Activated CD8-positive, alpha-beta T cell treated with anti-CD3 and anti-CD28 coated beads, Interleukin-2, amount 10 ng/mL, durations not matched to agents 7 days and 5 days (primary cell): ENCODE measurements around the gene SIRPG. TPM values are rescaled to one million over a fixed set of nuclear protein-coding genes. Genes with fewer than 3 reads are reported as not detected.

Source experiments
- ATAC-seq: fragments of 150-1000 bp; cut with Tn5 transposase; one replicate; pipeline ENCODE4 v1.10.0; 2021; ENCODE audit warnings: moderate library complexity
- CTCF ChIA-PET: fragments of 350-600 bp; sonication (Branson Sonifier 250); formaldehyde crosslinking; loops from one replicate; lab custom pipeline; 2021; ENCODE audit warnings: antibody characterized with exemption; lab: Charles Lee
- POLR2A ChIA-PET: fragments of 350-600 bp; sonication (Branson Sonifier 250); formaldehyde crosslinking; loops from one replicate; lab custom pipeline; 2021; ENCODE audit warnings: antibody characterized with exemption; lab: Charles Lee
- DNase-seq: peaks from one replicate; pipeline ENCODE4 v3.0.0-alpha.2; 2020
- H3K27ac Mint-ChIP-seq: one replicate; pipeline ENCODE4 v1.8.0; 2021; ENCODE audit warnings: mild to moderate bottlenecking, mixed read lengths
- H3K27me3 Mint-ChIP-seq: one replicate; pipeline ENCODE4 v1.8.0; 2021; ENCODE audit warnings: low read depth, mixed read lengths
- H3K36me3 Mint-ChIP-seq: one replicate; pipeline ENCODE4 v1.8.0; 2021; ENCODE audit warnings: low read depth, mixed read lengths
- H3K4me1 Mint-ChIP-seq: one replicate; pipeline ENCODE4 v1.8.0; 2021; ENCODE audit warnings: low read depth, mixed read lengths
- H3K4me3 Mint-ChIP-seq: one replicate; pipeline ENCODE4 v1.8.0; 2021; ENCODE audit warnings: mild to moderate bottlenecking, mixed read lengths
- H3K9me3 Mint-ChIP-seq: one replicate; pipeline ENCODE4 v1.8.0; 2022; ENCODE audit warnings: mixed read lengths; ENCODE audit not compliant: insufficient read depth
- total RNA-seq, 2 experiments: library from RNA; stranded (reverse); gene quantifications; one replicate each; pipeline ENCODE4 v1.2.3, GENCODE V29; 2021

Gene SIRPG
- total RNA-seq, 2 experiments from 2014 or later, result 112 to 123 TPM

DNA sequence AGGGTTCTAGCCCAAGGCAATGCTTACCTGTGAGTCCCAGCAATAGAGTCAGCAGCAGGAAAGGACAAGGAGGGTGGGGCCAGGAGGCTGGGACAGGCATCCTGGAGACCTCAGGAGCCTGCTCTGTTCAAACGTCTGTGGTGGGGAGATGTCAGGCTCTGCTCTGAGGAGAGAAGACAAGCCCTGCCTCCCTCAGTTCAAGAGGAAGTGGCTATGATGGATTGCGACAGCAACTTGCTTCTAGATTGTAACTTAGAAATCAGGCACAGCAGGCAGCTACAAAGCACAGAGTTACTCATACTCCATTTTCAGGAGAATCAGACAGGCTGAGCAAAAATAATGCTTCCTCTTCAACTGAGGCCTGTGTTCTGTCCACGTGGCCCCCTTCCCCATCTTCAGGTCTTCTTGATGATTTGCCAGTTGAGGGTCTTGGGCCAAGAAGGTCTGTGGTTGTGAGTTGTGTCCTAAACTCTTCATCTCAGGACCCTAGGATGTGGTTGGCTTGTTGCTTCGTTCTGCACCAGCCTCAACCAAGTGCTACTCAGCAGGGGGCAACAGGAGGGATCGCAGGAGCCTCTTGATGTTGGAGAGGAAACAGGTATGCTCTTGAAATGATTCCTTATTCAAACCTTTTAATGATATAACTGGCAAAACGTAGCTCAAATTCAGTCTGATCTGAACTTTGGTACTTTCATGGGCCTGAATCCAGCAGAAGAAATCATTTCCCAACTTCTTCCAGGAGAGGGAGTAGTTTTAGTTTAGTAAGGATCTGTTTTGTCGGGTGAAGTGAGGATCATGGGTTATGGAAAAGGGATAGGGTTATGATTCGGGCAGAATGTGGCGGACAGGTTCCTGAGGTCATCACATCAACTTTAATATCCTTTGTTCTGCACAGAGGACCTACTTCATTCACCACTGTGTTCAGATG lies 68.8 kb downstream of the SIRPG start:
- CTCF ChIA-PET, result no interaction called here
- POLR2A ChIA-PET, result no interaction called here
- Mint-ChIP-seq H3K4me3 (no peak overlapping the region), H3K27ac (no peak overlapping the region), H3K36me3 (no peaks in the 10 kb centered on the region), H3K4me1 (no peaks in the 10 kb centered on the region), H3K27me3 (no peaks in the 10 kb centered on the region), H3K9me3 (no peaks in the 10 kb centered on the region)
- DNase-seq (no peak), ATAC-seq (no peak)

DNA sequence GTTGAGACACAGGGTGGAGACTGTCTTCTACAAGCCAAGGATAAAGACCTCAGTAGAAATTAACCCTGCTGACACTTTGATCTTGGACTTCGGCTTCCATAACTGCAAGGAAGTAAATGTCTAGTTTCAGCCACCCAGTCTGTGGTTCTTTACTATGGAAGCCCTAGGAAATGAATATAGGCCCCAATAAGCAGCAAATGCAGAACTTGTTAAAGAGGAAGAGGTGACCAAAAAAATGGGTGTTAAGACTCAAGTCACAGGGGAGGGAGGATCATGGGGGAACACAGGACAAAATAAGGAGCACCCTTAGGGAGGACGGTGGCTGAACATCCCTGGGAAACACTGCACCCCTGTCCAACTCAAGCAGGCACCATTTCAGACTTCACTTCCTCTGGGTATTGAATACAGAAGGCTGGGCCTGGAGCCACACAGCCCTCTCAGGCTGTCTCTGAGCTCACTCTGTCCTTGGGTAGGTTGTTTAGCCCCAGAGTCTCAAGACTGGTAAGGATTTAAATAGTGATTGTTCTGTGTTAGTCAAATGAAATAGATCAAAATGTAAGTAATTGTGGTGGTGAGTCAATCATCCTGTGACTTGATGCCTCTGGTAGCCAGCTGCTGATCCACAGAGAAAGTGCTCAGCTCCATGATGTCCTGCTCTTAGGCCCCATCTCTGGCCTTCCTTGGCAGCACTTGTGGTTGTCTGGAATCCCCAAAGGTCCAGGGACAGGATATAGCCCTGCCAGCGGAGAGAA lies 69.6 kb downstream of the SIRPG start:
- Mint-ChIP-seq H3K36me3 (no peaks in the 10 kb centered on the region), H3K4me3 (no peak overlapping the region), H3K4me1 (no peaks in the 10 kb centered on the region), H3K9me3 (no peaks in the 10 kb centered on the region), H3K27ac (no peak overlapping the region), H3K27me3 (no peaks in the 10 kb centered on the region)
- ChIA-PET POLR2A (no interaction called here), CTCF (no interaction called here)
- ATAC-seq (no peak), DNase-seq (no peak)

DNA sequence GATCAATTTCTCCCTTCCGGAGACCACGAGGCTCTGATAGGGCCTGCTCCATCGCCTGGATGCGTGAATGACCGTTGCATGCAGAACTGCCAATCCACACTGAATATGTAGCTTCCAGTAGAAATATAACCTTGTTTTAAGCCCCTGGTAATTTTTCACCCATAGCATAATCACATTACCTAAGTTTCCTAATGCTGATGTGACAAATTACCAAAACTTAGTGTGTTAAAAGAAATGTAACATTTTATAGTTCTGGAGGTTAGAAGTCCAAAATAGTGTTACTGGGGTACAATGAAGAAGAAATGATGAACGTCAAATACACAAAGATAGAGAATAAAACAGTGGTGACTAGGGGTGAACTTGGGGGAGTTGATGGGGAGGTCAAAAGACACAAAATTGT lies 78.1 kb downstream of the SIRPG start:
- no peaks in the 10 kb centered on the region for H3K36me3 Mint-ChIP-seq
- CTCF ChIA-PET, result no interaction called here
- H3K27me3 Mint-ChIP-seq, result no peaks in the 10 kb centered on the region
- no peak overlapping the region for H3K27ac Mint-ChIP-seq
- POLR2A ChIA-PET, result interaction anchor here (0.7 kb wide), 1 partner anchor 35 kb away, joined by 4 read pairs; no protein-coding TSS in a partner anchor
- peaks cover 23% of the 10 kb centered on the region for H3K4me1 Mint-ChIP-seq
- no peaks in the 10 kb centered on the region for H3K9me3 Mint-ChIP-seq
- no peak overlapping the region for H3K4me3 Mint-ChIP-seq
- ATAC-seq, result no peak
- DNase-seq, result no peak

Other genes with a start within 250 kb of the SIRPG start
- 10 to 100 TPM; 60.5 to 67.8 TPM for gene NSFL1C, start 190.9 kb downstream of the SIRPG start, total RNA-seq
- gene SIRPB2, start 166.4 kb downstream of the SIRPG start, total RNA-seq, result not detected
- gene SIRPD, start 100.1 kb downstream of the SIRPG start, total RNA-seq, result under 1 TPM in 1 of 2 experiments, not detected in 1; 0.23 TPM
- gene SIRPB1, start 37.8 kb downstream of the SIRPG start, total RNA-seq, result 1 to 10 TPM; 1.3 to 1.5 TPM
- gene SIRPA, start 237.6 kb upstream of the SIRPG start, total RNA-seq, result not detected